Measurements from ENCODE around the gene TP53TG3C.
"Not testable (repeated sequence)": the region's sequence is repeated elsewhere in the genome, so short reads cannot be mapped to it uniquely, and the experiment has no call there.

The TP53TG3C gene

DNA sequence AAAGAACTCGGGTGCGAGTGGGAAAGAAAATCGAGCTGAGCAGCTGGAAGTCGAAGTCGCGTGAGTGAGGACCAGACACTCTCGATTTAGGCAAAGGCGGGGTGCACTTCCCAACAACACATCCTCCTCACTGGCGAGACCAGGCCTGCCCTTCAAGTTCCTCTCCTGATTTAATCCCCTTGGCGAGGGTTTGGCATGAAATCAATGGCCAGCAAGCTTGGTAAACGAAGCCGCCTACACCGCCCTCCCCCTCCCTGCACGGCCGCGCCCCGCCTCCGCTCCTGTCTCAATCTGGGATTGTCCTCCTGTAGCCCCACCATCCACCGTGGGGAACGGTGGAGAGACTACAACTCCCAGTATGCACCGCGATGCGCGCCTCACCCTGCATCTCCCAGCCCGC is at the start of gene TP53TG3C:
TP53TG3C (plus strand) TSS at position 301 of the 400 bp plus-strand sequence; CDS start at position 369, 68 bp downstream.
- CTCF ChIA-PET; POLR2A ChIA-PET; DNase-seq (ENCODE audit: extremely low spot score): not testable (repeated sequence)

Measured in HEK293T (cell line).